ENCODE results near the gene DMRT1. TPM values are rescaled to one million over a fixed set of nuclear protein-coding genes. Genes with fewer than 3 reads are reported as not detected.

DMRT1 gene
- total RNA-seq, 1 donor from 2014 or later, result not detected

DNA sequence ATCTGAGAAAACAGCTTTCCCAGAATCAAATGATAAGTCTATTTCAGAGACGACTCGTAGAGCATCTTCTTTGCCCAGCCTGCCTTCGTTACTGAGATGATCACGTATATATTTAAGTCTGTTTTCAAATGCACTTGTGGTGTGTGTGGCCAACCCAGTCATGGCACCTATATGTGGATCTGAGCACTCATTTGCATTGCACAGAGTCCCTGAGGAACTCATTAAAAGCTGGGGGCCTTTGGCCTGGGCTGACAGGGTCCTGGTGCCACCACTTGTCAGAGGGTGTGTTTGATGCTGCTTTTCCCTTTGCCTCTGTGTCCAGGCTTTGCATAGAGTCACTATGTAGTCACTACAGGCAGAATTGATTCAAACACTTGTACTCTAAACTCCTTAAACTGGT is 117.6 kb downstream of the DMRT1 start:
- Histone ChIP-seq H3K4me3 (no peak overlapping the region), H3K9me3 (no peaks in the 10 kb centered on the region), H3K27me3 (ENCODE audit: low read depth) (peaks cover 73% of the 10 kb centered on the region), H3K4me1 (no peaks in the 10 kb centered on the region), H3K36me3 (no peaks in the 10 kb centered on the region), H3K27ac (no peak overlapping the region)
- ATAC-seq, result no peak
- no peak for DNase-seq
- TF ChIP-seq, protein P1, sequence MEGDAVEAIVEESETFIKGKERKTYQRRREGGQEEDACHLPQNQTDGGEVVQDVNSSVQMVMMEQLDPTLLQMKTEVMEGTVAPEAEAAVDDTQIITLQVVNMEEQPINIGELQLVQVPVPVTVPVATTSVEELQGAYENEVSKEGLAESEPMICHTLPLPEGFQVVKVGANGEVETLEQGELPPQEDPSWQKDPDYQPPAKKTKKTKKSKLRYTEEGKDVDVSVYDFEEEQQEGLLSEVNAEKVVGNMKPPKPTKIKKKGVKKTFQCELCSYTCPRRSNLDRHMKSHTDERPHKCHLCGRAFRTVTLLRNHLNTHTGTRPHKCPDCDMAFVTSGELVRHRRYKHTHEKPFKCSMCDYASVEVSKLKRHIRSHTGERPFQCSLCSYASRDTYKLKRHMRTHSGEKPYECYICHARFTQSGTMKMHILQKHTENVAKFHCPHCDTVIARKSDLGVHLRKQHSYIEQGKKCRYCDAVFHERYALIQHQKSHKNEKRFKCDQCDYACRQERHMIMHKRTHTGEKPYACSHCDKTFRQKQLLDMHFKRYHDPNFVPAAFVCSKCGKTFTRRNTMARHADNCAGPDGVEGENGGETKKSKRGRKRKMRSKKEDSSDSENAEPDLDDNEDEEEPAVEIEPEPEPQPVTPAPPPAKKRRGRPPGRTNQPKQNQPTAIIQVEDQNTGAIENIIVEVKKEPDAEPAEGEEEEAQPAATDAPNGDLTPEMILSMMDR (IDR thresholded peaks at IDR 0.05), result no peak
- intact Hi-C loops (cut with DNase I), result no loop called here

GRCh38 chr9:959914-960313 is 118.4 kb downstream of the DMRT1 start:
- ATAC-seq (no peak), DNase-seq (no peak)
- intact Hi-C loops (cut with DNase I), result no loop called here
- H3K36me3 ChIP-seq, result no peaks in the 10 kb centered on the region
- no peaks in the 10 kb centered on the region for H3K4me1 ChIP-seq
- no peaks in the 10 kb centered on the region for H3K9me3 ChIP-seq
- TF ChIP-seq, protein P1 (IDR thresholded peaks at IDR 0.05), result no peak
- no peak overlapping the region for H3K27ac ChIP-seq
- no peak overlapping the region for H3K4me3 ChIP-seq
- peaks cover 74% of the 10 kb centered on the region for H3K27me3 ChIP-seq (ENCODE audit: low read depth)

DNA sequence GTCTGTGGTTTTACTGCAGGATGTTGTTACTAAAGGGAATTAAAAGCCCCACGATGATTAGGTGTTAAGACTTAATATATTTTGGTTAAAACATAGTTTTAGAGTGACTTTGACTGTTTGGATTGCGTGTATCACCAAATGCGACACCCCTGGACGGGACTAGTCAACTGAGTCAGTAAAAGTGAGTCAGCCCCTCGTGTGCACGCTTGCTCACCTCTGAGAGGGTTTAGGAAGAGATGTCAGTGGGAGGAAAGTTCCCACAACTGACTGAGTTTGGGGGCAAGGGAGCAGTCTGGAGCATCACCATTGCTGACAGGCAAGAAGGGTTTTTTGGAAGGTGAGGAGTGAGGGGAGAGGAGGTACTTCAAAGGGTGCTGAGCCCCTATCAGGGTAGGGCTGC is 120.5 kb downstream of the DMRT1 start:
- Histone ChIP-seq H3K9me3 (no peaks in the 10 kb centered on the region), H3K27ac (no peak overlapping the region), H3K27me3 (ENCODE audit: low read depth) (peaks cover 78% of the 10 kb centered on the region), H3K36me3 (no peaks in the 10 kb centered on the region), H3K4me1 (no peaks in the 10 kb centered on the region), H3K4me3 (no peak overlapping the region)
- DNase-seq (no peak), ATAC-seq (no peak)
- TF ChIP-seq, protein P1 (IDR thresholded peaks at IDR 0.05), result no peak
- intact Hi-C loops (cut with DNase I), result no loop called here

GRCh38 chr9:965497-965896 is 124.0 kb downstream of the DMRT1 start:
- ATAC-seq, result no peak
- DNase-seq, result no peak
- H3K27ac ChIP-seq, result no peak overlapping the region
- no peak overlapping the region for H3K4me3 ChIP-seq
- H3K27me3 ChIP-seq (ENCODE audit: low read depth), result peaks cover 94% of the 10 kb centered on the region
- no peaks in the 10 kb centered on the region for H3K36me3 ChIP-seq
- H3K9me3 ChIP-seq, result no peaks in the 10 kb centered on the region
- TF ChIP-seq, protein P1 (IDR thresholded peaks at IDR 0.05), result no peak
- intact Hi-C loops (cut with DNase I), result no loop called here
- peaks cover 3% of the 10 kb centered on the region for H3K4me1 ChIP-seq

GRCh38 chr9:966870-967269 is 125.4 kb downstream of the DMRT1 start:
- Histone ChIP-seq H3K9me3 (no peaks in the 10 kb centered on the region), H3K4me3 (no peak overlapping the region), H3K4me1 (peaks cover 15% of the 10 kb centered on the region), H3K36me3 (no peaks in the 10 kb centered on the region), H3K27ac (no peak overlapping the region), H3K27me3 (ENCODE audit: low read depth) (peaks cover 96% of the 10 kb centered on the region)
- intact Hi-C loops (cut with DNase I), result no loop called here
- DNase-seq, result no peak
- TF ChIP-seq, protein P1 (IDR thresholded peaks at IDR 0.05), result no peak
- ATAC-seq, result no peak

GRCh38 chr9:967436-967835 is 125.9 kb downstream of the DMRT1 start:
- intact Hi-C loops (cut with DNase I), result no loop called here
- ATAC-seq, result no peak
- H3K9me3 ChIP-seq, result no peaks in the 10 kb centered on the region
- peaks cover 96% of the 10 kb centered on the region for H3K27me3 ChIP-seq (ENCODE audit: low read depth)
- no peaks in the 10 kb centered on the region for H3K36me3 ChIP-seq
- H3K4me1 ChIP-seq, result peaks cover 21% of the 10 kb centered on the region
- no peak for DNase-seq
- no peak overlapping the region for H3K4me3 ChIP-seq
- H3K27ac ChIP-seq, result no peak overlapping the region
- TF ChIP-seq, protein P1 (IDR thresholded peaks at IDR 0.05), result no peak

All from lower lobe of right lung (tissue), 2 donors.